T-helper 9 cell (primary cell): ENCODE data around the gene SLIT3.

ENCODE experiments used
- DNase-seq: peaks from one replicate; pipeline ENCODE4 v3.0.0-alpha.2; 2020

SLIT3 gene

DNA sequence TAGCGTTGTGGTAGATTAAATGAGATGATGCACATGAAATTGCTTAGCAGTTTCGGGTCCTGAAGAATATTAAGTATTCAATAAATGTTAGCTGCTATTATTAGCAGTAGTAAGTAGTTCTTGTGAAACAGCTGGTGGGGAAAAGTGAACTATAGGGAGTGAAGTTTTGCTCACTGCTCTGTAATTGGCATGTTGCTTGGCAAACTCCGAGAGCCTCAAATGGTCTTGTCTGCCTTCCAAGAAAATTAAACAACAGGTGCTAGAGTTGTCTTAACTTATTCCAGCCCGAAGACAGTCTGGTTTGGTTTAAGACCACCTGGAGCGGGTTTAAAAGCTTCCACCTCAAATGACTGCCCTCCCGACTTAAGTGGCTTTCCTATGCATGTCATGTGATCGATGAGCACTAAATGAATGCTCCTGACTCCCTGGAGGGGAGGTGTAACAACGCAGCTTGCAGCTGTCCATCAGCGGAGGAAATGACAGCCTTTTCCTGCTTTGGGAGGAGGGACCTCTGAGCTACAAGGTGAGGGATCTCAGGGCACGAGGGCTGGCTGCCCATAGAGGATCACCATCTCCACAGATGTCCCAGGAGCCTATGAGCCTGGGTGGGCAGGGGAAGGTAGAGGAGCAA, 518.9 kb downstream of the SLIT3 start:
- no peak for DNase-seq

DNA sequence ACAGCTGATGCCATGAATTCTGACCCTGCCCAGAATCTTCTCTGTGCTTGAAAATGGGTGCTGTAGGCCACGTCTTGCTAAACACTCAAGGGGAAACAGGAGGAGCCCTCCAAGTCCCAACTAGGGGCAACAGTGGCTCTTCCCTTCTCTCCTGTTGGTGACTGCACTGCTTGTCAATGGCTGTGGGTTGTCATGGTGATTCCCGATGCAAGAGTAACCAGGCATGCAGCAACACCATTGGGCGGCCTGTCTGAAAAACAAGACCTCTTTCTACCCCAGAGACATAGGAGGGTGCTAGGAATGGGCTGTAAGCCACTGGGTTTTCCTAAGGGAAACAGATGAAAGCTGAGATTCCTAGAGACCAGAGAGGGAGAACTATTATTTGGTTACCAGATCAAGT, 520.1 kb downstream of the SLIT3 start:
- DNase-seq, result no peak

DNA sequence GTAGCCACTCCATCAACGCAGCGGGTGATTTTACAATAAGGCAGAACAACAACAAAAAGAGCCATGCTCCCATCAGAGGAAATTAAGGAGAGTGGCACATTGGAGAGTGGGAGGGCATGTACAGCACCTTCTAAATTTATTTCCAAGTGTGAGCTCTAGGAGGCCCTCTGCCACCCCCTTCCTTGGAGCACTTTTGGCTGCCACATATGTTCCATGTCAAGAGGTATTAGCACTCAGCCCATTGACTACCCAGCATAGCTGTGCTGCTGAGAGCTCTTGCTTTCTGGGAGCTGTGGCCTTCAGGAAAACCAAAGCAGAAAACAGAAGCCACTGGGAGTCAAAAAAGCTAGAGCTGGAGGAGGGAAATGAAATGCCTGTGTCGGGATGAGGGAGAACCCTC, 521.6 kb downstream of the SLIT3 start:
- DNase-seq, result no peak

DNA sequence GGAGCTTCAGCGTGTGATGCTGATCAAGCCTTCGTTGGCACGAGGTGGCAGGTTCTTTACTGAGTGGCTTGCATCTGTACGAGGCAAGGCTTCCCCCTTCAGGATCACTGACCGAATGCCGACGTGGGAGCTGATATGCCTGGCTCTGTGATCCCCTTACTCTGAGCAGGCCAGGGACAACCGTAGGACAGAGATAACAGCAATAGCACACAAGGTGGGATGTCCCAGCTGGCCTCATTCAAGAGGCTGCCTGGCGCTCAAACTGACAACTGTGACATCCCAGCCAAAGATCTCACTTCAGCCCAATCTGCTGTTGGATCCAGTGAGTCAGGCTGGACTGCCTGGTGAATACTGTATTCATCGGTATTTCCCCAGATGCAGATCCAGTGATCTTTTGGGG, 522.4 kb downstream of the SLIT3 start:
- no peak for DNase-seq

DNA sequence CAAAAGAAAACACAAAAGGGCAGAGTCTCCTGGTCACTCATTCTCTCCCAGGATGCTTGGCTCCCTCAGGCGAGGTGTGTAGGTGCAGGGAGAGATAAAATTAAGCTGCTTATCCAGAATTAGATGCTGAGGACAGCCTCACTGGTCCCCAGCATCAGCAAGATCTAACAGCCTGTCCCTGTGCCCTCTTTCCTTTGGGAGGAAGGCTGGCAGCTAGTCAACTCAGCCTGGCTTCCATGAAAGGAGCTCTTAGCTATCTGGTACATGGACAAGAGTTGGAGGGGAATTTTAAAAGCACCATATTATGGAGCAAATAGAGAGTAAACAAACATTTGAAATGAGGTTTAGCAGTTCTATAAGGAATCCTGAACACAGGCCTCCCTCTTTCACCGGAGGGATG, 523.3 kb downstream of the SLIT3 start:
- no peak for DNase-seq

- no peak for DNase-seq
Observed at GRCh38 chr5:168776070-168776469, 524.9 kb downstream of the SLIT3 start.

DNA sequence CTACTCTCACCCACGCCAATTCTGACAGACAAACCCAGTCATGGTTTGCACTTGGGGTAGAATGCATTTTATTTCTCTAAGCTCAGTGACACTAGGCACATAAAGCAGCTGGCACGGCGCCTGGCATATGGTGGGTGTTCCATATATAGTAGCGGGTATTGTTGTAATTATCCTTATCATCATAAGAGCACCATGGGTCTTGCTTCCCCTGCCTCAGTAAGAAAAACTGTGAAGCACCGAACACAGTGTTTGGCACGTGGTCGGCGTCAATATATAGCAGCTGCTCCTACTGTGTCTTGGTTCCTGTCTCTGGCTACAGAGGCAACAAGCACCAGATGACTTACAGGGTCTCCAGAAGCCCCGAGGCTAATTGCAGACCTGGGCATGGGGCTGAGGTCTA, 527.7 kb downstream of the SLIT3 start:
- no peak for DNase-seq

- DNase-seq, result no peak
Observed at GRCh38 chr5:168772316-168772961, 528.5 kb downstream of the SLIT3 start.

- no peak for DNase-seq
Observed at GRCh38 chr5:168771678-168772077, 529.3 kb downstream of the SLIT3 start.

DNA sequence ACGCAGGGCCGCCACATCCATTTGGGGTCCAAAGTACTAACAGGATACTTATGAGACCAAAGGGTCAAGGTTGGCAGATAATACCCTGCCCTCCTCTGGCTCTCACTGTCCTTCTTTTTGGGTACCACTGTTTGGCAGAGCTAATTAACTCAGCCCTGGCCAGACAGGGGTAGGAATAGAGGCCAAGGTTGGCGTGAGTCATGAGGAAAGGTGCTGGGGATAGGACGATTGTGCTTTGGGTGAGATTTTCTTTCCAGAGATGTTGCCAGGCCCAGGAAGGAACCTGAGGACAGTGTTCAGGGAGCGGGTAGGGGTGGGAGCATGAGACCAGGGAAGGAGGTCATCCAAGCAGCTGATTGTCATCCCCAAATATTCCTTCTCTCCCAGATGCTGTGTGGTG, 529.9 kb downstream of the SLIT3 start:
- no peak for DNase-seq

DNA sequence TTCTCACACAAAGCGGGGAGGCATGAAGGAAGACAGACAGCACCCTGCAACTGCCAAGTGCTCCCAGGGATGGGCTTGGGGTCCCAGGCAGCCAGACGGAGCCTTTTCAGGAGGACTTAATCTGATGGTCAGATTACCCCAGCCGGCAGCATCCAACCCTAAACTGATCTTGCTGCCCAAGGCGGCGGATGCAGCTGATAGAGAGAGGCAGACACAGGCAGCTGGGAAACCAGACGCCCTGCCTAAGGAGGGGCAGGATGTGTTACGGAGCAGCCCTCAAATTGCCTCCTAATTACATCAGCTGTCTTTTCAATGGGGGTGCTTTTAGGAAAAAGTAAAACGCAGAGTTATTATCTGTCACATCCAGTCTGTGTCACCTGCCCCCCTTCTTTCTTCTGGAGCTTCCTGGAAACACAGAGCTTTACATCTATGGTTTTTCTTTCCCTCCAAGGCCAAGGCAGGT, 530.9 kb downstream of the SLIT3 start:
- DNase-seq, result no peak

- DNase-seq, result no peak
Observed at GRCh38 chr5:168768172-168768571, 532.8 kb downstream of the SLIT3 start.

DNA sequence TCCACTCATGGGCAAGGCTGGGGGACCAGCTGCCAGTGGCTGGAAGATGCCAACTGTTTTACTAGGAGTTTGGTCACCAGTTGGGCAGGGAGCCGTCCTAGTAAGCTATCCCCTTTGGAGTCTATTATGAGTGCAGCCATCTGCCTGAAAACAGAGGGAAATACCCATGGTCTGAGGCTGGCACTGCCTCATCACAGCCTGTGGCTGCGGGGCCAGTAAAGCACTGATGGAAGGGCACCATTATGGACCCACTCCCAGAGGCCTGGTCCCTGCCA, 534.6 kb downstream of the SLIT3 start:
- DNase-seq, result no peak

DNA sequence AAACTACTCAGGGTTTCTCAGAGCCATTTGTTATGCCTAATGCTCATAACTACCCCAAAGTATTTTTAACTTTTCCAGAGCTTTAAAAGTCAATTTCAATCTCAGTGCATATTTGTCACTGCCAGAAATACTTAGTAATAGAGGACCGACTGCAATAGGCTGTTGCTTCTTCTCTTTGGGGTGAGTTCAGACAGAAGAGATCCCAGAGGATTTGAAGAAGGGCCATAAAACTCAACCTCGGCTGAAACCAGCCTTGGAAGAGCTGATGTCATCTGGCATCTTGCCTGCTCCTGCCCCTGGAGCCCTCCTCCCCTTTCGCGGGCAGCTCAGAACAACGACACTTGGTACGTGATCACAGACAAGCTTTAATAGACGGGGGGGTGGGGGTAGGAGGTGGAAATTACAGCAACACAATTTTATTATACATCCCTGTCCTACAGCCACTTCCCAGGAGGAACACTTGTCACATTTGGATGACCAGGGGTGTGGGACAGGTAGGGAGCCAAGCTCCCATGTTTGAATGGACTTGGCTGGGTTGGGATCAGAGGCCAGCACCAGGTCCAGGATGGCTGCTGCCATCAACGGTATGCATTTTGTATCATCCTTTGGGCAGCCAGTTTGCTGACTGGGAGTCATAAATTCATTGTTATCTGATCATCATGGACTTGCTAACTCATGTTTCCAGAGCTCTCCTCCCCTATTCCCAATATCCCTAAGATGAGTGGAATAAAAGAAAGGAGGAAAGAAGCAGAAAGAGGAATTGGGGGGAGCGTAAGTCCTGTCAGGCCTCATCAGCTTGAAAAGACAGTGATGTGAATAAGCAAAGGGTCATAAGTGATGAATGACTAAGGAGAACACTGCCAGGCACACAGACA, 535.2 kb downstream of the SLIT3 start:
- no peak for DNase-seq

DNA sequence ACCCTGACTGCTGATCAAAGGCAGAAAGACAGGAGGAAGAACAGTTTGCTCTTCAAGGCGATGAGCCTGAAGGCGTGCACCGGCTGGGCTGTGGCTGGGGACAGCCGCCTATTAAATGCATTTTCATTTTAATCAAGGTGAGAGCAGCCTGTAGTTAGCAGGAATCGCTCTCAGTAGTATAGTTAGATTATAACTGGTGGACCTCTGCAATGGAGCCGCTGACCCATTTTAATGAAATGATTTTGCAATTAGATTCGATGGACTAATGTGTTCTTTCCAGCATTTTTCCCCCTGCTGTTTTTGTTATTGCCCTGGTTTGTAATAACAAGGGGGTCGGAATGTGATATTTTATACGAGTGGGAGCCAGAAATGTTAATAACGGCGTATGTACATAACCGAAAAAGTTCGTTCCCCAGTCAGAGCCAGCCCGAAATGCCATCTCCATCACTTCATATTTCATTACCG, 535.8 kb downstream of the SLIT3 start:
- DNase-seq, result no peak

- no peak for DNase-seq
Observed at GRCh38 chr5:168756453-168757391, 544.2 kb downstream of the SLIT3 start.

DNA sequence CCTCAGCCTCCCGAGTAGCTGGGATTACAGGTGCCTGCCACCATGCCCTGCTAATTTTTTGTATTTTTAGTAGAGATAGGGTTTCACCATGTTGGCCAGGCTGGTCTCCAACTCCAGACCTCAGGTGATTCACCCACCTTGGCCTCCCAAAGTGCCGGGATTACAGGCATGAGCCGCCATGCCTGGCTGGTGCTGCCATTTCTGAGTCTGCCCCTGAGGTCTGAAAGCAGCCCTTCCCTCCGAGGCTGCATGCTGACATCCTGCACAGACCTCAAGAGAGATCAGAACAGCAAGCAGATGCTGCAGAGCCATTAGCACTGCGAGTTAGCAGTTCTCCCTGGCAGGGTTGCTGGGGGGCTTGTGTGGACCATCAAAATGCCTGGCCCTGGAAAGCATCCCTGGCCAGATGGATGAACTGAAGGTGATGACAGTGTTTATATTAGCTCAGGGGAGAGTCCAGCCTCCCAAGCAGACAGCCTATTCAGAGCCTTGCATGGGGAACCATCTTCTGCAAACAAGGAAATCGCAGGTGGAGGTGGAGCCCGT, 545.3 kb downstream of the SLIT3 start:
- DNase-seq, result no peak

DNA sequence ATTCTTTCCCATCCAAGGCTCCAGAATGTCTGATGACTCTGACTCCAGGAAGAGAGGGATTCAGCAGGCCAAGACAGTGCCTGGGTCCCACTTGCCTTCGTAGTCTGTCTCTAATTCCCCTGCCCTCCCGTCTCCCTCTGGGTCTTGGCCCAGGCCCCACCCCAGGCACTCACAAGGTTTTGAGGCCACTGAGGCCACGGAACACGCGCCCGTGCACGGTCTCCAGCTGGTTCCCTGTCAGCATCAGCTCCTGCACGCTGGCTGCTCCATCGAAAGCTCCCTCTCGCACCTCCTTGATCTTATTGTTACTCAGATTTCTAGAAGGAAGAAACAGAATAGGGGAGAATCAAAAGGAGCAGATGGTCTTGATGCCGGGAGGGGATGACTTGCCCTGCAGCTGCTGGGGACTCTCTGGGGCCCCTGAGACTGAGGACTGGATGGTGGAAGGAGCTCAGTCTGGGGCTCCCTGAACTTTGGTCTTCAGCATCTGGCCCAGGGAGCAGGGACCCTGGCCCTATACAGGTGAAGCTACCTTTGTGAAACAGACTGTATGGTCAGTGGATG, 547.2 kb downstream of the SLIT3 start:
- no peak for DNase-seq

- DNase-seq, result no peak
Observed at GRCh38 chr5:168752416-168753190, 548.3 kb downstream of the SLIT3 start.

DNA sequence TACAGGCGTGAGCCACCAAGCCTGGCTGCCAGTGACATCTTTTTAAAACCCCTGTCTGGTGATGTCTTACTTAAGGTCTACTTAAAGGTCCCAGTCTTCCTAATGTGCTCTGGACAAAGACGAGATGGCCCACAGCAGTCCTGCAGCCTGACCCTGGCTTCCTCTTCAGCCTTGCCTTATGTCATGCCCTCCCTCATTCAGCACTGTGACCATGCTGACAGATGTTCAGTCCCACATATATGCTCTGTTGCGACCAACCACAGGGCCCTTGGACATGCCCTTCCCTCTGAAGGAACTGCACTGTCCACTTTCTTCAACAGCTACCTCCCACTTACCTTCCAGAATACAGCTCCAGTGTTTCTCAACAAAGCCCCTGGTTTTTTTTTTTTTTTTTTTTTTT, 548.9 kb downstream of the SLIT3 start:
- no peak for DNase-seq

DNA sequence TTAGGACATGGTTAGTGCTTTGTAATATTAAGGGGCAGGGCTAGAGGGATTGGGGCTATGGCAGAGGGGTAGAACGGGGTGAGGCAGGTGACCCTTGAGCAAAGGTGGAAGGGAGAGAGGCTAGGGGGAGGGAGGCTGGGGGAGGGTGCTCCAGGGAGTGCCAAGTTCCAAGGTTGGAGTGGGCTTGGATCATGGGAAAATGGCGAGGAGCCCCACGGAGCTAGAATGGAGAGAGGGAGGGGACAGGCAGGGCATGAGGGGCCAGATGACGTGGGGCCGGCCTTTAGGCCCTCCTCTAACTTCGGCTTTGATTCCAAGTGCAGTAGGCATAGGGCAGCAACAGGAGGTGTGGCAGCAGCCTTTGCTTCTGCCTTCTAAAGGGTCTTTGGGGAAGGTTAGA, 550.0 kb downstream of the SLIT3 start:
- no peak for DNase-seq
